GM12874 (cell line): ENCODE results near the gene DNAH5.

Experiments used
- CTCF ChIP-seq: IDR thresholded peaks from 2 replicates; pipeline ENCODE4 v1.5.1; 2011; ENCODE audit warnings: low read depth, mild to moderate bottlenecking, control low read depth, low read length, moderate library complexity; ENCODE audit not compliant: insufficient read depth

The DNAH5 gene

GRCh38 chr5:13676531-13676930, 268.0 kb downstream of the DNAH5 start:
- no peak for TF ChIP-seq CTCF

- TF ChIP-seq CTCF: no peak
These were observed 270.1 kb downstream of the DNAH5 start for GRCh38 chr5:13674391-13674790.

- TF ChIP-seq CTCF: no peak
These were observed 271.0 kb downstream of the DNAH5 start for GRCh38 chr5:13673511-13673910.

GRCh38 chr5:13664377-13664776, 280.1 kb downstream of the DNAH5 start:
- no peak for TF ChIP-seq CTCF

GRCh38 chr5:13662626-13663025, 281.9 kb downstream of the DNAH5 start:
- TF ChIP-seq CTCF: no peak

- TF ChIP-seq CTCF: no peak
These were observed 283.2 kb downstream of the DNAH5 start for GRCh38 chr5:13661272-13661671.

GRCh38 chr5:13660072-13660471, 284.4 kb downstream of the DNAH5 start:
- no peak for TF ChIP-seq CTCF

- TF ChIP-seq CTCF: no peak
These were observed 285.1 kb downstream of the DNAH5 start for GRCh38 chr5:13659391-13659790.
